Measurements from ENCODE around the gene GABBR1.

Gene GABBR1

DNA sequence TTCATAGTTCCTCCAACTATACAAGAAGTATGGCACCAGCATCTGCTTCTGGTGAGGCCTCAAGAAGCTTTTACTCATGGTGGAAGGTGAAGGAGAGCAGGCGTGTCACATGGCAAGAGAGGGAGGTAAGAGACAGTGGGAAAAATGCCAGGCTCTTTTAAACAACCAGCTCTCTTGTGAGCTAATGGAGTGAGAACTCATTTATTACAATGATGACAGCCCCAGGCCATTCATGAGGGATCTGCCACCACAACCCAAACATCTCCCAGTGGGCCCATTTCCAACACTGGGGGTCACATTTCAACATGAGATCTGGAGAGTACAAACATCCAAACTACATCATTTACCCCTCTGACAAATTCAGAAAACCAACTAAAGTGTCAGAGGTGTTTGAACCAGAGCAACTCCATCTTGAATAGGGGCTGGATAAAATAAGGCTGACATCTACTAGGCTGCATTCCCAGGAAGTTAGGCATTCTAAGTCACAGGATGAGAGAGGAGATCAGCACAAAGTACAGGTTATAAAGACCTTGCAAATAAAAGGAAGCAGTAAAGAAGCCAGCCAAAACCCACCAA, 71.3 kb downstream of the GABBR1 start:
- DNase-seq, result no peak

DNA sequence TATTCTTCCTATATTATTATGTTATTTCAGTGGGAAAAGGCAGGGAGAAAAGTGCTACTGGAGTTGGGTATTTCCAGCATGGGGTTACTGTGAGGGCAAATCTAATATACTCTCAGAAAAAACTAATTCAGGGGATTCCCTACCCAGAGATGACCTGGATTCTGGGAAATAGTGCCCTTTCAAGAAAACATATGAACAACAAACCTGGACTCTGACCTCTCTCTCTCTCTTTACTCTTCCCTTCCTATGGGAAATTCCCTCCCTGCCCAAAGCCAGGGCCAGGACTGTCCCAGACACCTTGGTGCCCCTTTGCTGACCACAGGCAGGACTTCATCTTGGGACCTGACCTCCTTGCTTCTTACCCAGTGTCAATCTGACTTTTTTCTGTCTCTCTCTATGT, 71.9 kb downstream of the GABBR1 start:
- DNase-seq, result no peak

DNA sequence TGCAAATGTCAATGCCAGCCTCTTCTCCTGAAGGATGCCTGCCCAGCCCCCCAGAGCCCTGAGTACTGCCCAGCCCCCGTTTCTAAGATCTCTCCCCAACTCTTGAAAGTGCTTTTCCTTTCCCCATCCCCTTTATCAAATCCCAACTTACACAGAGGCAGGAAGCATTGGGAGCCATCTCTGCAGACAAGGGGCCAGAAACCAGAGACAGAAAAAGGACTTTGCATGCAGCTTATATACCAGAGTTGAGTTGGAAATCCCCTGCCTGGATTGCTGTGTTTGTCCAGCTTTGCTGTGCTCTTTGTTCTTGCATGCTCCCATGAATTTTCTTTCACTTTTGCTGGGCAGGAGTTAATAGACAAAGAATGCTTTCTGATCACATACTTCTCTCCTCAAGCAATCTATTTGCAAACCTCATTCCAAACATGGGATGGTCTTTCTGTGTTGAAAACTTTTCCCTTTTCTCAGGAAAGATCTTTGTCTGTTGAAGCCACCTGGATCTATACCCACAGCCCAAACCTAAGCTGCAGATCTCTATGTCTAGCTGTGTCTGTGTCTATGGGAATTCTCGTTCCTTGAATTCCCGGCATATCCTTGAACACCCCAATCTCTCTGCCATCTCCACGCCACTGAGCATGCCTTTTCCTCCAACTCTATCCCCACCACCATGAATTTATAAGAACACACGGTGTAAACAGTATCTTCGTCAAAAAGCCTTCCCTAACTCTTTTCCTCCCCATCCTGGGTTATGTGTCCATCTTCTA, 73.3 kb downstream of the GABBR1 start, which contains the start of gene UBD:
Gene UBD, minus strand, starts transcription at position 209 of the 764 bp plus-strand sequence. Its CDS starts 31 bp downstream, at position 178.
- DNase-seq, result no peak

DNA sequence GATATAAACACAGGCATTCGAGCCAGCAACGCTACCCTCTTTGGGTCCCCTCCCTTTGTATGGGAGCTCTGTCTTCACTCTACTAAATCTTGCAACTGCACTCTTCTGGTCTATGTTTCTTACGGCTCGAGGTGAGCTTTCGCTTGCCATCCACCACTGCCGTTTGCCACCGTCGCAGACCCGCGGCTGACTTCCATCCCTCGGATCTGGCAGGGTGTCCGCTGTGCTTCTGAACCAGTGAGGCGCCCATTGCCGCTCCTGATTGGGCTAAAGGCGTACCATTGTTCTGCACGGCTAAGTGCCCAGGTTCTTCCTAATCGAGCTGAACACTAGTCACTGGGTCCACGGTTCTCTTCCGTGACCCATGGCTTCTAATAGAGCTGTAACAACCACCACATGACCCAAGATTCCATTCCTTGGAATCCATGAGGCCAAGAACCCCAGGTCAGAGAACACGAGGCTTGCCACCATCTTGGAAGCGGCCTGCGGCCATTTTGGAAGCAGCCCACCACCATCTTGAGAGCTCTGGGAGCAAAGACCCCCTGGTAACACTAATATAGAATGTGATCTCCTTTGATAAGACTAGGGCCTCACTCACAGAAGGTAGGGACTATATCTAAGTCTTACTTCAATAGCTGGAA, 74.4 kb downstream of the GABBR1 start:
- DNase-seq, result no peak

DNA sequence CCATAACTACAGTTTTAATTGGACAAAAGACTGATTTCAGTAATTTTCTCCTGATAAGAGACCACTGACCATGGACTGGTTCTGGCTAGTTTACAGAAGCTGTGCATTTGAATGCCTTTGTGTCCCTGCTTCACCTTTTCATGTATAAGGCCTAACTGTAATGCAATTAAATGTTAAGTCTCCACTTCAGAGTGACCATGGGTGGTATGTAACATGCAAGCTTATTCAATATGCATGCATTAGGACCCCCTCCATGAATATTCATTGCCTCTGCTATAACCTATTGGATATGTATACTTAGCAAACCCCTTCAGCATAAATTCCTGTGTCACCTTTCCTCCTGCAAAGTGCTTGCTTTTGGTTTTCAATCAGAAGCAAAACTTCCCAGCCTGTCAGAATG, 75.7 kb downstream of the GABBR1 start:
- DNase-seq, result no peak

DNA sequence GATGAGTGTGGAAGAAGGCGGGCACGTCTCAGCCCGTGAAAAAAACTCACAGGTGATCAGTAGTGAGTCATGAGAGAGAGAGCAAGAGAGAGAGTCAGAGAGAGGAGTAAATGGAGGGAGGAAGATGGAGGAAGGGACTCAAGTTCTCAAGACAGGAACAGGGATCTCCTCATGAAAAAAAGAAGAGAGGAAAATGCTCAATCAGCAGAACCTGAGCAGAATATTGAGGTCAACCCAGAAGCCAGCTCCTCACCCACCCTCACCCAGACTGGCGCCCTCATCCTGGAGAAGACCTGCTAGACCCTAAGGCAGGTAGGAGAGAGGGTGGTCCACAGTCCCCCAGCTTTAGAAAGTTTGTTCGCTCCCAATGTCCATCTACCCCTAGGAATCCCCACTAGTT, 78.2 kb downstream of the GABBR1 start:
- DNase-seq, result no peak

DNA sequence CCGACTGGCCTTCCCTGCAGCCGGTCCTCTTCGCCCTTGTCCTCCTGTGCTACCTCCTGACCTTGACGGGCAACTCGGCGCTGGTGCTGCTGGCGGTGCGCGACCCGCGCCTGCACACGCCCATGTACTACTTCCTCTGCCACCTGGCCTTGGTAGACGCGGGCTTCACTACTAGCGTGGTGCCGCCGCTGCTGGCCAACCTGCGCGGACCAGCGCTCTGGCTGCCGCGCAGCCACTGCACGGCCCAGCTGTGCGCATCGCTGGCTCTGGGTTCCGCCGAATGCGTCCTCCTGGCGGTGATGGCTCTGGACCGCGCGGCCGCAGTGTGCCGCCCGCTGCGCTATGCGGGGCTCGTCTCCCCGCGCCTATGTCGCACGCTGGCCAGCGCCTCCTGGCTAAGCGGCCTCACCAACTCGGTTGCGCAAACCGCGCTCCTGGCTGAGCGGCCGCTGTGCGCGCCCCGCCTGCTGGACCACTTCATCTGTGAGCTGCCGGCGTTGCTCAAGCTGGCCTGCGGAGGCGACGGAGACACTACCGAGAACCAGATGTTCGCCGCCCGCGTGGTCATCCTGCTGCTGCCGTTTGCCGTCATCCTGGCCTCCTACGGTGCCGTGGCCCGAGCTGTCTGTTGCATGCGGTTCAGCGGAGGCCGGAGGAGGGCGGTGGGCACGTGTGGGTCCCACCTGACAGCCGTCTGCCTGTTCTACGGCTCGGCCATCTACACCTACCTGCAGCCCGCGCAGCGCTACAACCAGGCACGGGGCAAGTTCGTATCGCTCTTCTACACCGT, 79.5 kb downstream of the GABBR1 start:
- DNase-seq, result no peak

DNA sequence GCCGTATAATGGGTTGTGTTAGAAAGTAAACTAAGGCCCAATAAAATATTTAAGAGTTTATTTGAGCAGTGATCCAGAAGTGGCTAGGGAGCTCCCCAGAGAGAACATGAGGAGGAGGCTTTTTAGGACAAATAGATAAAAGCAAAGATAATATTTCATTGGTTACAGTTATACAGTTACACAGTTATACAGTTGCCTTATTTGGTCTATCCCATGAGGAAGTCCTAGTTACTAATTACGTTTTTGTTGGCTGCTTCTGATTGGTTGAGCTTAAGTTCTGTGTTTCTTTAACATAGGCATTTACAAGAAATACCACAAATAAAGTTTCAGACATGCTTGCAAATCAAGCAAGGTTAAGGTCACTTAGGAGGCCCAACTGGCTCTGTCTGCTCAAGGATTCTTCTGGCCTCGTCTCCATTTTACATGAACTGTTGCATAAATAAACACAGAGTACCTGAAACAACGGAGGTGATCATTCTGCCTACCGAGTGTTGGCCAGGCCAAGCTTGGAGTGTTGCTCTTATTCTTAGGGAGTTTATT, 80.4 kb downstream of the GABBR1 start:
- DNase-seq, result no peak

DNA sequence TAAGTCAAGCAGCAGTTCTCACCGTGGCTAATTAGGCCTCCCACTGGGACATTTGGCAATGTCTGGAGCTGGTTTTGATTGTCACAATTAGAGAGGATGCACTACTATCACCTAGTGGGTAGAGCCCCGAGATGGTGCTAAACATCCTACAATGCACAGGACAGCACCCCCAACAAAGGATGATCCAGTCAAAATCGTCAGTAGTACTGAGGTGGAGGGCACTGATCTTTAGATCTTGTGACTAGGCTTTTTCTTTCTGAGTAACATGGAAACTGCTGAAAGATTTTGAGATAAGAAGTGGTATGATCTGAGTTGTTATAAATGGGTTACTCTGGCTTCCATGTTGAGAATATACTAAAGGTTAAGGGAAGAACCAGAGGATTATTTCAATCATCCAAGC, 85.4 kb downstream of the GABBR1 start:
- no peak for DNase-seq

DNA sequence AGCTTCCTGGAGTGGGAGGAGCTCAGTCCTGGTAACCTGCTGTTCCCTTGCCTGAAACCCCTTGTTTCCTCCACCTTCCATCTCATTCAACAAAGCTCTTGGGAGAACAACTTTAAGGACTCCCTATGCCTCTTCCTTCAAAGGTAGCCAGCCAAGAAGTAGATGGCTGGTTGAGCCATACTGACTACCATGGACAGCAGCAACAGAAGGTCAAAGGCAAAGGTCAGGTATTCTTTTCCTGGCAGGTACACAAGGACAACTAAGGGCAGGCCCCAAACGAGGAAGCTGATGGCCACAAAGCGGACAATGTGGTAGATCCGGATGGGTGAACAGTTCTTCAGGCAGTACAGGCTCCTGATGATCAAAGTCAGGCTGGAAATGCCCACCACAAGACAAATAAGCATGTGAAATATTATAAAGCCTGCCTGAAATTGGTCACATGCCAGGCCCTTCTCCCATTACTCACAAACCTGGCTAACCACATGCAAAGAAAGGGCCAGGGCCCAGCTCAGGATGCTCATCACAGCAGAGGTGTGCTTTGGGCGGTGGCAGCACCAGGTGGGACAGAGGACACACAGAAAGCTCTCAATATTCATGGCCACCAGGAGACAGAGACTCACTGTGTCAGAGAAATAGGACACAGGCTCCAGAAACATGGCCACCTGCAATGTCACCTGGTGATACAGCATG, 95.1 kb downstream of the GABBR1 start:
- DNase-seq, result no peak

DNA sequence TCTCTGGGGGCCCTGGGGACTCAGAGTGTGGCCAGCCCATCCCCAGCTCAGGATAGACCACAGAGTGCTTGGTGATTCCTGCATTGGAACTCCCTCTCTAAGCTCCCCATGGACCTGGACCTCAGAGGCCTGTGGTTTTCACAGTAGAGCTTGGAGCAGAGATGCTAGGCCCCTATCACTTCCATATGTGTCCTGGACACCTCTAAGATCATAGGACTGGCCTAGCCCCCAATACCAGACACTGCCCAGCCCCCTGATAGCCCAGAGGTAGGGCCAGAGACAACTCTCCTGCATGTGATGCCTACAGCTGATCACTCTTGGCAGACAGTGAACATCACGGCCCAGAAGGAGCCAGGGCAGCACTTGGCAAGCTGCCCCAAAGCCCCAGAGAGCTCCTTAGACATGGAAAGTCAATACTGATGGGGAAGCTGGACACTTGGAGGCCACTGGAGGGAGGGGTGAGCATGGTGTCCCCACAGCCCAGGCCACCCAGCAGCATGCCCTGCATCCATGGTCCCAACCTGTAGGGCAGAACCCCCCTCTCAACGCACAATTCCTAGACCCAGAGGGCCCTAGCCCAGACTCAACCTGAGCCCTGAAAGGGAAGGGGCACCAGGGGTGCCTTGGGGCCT, 100.5 kb downstream of the GABBR1 start:
- DNase-seq, result no peak

DNA sequence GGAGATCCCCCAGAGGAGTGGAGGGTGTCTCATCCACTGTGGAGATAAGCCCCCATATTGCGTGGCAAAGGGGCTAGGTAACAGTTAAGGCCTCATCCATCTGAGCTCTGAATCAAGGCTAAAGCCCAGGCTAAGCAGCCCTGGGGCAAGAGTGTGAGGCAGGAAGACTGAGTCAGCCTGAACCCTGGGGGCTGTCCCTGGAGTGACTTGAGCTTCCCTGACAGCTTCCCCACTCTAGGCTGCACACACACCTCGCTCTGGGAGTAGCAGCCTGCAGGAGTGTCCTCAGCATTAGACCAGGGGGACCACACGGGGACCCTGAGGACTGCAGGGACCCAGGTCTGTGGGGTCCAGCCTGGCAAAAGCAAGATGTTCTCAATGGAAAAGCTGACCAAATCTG, 101.3 kb downstream of the GABBR1 start:
- DNase-seq, result no peak

DNA sequence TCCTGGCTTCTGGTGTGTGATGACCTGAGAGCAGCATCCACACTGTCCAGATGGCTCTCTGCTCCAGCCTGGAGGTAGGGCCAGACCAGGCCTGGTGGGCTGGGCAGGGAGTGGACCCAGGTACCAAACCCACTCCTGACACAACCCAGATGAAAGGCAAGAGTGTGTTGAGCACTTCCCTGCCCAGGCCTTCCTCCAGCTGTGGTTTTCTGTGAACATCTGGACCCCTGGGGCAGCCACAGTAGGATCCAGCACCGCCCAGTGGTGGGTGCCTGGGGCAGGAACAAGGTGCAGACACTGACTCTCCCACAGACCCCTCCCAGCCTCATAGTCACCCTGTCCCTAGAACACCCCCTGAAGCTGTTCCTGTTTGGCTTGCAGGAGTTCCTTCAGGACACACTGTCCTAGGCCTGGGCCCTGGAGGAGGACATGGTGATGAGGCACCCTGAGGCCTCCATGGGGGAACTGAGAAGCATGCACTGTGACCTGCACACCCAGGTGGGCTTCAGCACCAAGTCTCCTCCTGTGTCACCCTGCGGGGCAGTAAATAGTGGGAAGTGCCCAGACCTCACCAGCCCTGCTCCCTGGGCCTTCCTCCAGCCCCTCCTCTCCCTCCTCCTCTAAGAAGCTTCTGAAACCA, 102.2 kb downstream of the GABBR1 start:
- DNase-seq, result no peak

DNA sequence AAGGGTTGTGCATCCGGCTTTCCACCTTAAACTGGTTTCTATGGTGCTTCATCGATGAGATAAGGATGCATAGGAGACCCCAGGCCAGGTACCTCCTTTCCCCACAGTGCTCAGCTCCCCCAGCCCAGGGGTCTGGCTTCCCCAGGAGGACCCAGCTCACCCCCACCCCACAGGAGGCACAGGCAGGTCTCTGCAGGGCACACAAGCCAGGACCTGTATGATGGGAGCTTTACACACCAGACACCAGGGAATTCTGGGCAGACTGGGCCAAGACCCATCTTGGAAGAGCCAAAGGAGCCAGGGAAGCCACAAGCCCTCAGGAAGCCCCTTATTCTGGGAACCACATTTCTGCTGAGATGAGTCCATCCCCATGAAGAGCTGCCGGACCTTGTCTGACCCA, 103.0 kb downstream of the GABBR1 start:
- DNase-seq, result no peak

DNA sequence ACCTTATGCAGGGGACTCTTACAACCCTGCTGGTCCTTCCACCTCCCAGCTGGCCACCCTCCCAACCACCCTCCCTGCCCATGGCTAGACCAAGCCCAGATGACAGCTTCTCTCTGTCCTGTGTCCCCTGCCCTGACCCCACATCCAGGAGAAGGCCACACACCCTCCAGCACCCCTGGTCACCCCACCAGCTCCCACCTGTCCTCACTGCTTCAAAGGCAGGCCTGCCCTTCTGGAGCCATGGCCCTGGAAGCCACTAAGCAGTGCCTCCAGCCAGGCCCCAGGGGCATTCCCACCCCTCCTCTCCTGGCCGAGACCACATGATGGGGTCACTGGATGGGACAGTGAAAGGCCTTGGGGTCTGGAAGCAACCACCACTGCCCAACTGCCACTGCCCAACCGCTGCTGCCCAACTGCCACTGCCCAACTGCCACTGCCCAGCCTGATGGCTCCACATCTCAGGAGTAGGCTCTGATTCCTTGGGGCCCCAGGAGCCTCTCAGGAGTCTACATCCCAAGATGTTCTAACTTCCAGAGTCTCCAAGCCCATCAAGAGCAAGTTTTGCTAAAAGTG, 103.9 kb downstream of the GABBR1 start:
- no peak for DNase-seq

DNA sequence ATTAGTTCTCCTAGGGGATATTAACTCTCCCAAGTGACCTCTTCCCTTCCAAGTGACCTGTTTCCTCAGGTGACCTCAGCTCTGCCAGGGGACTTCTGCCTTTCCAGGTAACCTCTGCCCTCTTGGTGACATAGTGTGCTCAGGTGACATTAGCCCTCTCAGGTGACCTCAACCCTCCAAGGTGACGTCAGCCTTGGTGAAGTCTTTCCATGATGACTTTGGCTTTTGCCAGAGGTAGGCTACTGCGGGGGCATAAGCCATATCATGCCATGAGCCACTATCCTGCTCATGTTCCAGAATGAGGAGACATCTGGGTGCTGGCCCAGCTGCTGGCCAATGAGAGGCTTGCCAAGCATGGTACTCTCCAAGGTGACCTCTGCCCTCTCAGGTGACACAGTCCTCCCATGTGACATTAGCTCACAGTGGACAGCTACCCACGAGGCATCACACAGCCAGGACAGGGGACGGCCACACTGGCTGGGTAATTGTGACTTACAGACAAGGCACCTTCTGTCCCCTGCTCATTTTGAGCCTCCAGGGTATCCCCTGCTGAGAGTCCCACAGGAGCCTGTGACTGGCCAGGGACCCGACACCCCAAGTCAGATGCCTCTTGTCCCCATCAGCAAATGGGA, 104.6 kb downstream of the GABBR1 start:
- DNase-seq, result no peak

DNA sequence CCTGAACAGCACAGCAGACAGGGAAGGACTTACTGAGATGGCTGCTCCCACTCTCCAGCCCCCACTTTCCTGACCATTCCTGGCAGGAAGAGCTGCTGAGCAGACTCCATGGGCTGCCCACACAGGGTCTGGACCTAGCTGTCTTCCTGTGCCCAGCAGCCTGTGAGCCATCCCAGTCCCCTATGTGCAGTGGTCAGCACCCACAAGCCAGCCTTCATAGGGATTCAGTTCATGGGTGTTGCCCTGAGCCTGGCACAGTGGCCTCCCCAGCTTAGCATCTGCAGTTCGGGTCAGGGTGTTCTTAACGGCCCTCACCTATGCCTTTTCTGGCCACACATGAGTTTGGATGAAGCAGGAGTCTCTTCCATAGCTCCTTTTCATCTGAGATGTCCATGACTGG, 105.4 kb downstream of the GABBR1 start:
- DNase-seq, result no peak

DNA sequence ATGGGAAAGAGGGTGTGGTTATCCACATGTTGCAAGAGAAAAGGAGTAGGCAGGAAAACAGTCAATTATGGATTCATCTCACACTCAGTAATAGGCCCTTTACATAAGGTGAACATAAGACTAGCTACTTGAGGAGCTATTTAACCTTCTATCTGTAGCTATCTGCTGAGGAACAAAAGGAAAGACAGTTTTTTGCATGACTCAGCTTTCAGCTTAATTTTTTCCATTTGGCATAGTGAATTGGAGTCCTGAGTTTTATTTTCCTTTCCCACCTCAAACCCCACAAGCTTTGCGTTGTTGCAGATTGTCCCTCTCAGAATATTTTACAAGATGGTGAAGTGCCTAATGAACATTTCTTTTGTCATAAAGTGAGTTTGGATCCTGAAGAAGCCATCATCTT, 105.9 kb downstream of the GABBR1 start:
- no peak for DNase-seq

DNA sequence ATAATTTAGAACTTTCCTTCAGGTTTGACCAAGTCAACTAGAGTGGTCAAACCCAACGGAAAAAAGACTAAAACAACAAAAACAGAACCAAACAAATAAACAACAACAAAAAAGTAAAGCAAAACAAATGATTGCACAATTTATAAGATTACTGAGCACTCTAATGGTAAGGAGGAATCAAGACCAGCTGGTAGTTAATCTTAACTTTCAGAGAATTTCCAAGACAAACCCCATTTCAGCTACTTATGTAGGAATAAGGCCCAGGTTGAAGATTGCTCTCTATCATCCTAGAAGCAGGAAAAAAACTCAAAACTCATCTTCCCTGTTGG, 107.7 kb downstream of the GABBR1 start:
- no peak for DNase-seq

DNA sequence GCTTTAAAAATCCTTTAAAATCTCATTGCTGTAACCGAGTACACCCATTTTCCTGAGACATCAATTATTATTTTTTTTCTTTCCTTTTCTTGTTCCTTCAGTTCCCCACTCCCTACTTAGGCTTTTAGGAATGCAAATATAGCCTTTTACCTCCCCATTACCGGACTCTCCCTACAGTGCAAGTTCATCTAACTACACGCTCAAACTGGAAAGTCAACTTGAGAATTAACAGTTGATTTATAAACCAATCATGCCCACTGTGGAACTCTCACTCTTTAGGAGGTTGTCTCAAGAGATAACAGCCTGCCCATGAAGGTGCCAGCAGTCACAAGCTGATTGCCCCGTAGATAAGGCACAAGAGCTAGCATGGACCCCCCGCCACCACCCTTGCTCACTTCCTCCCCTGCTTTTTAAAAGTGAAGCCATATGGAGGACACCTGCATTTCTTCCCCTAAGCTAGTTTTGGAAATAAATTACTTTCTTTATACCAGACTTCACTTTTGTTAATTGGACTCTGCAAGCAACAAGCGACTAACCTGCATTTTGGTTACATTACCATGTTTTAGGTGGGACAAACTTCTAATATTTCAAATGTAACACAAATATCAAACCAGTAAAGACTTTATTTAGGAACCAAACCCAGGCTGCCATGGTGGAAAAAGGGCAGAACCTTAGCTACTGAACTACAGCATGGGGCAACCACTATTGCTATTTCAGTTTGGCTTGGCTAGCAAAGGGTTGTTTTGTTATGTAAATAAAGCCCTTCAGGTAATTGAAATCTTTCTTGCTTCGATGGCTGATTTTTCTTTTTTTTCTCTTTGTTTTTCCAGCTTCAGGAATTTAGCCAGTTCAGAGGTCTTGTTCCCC, 108.3 kb downstream of the GABBR1 start:
- no peak for DNase-seq
